Testis (tissue), 3 donors: Measurements from ENCODE around the gene TAMALIN. TPM values are rescaled to one million over a fixed set of nuclear protein-coding genes. Genes with fewer than 3 reads are reported as not detected.

Source experiments
- DNase-seq: peaks from one replicate; pipeline ENCODE4 v3.0.0-alpha.2; 2019
- H3K27ac ChIP-seq, 2 donors: fragments of 200-600 bp; sonication (generic); one replicate each; pipeline ENCODE4 v1.5.1; 2019
- H3K27me3 ChIP-seq: fragments of 200-600 bp; sonication (generic); one replicate; pipeline ENCODE4 v1.5.1; 2019
- H3K36me3 ChIP-seq: fragments of 200-600 bp; sonication (generic); one replicate; pipeline ENCODE4 v1.5.1; 2017; ENCODE audit warnings: low read depth; ENCODE audit errors: missing control alignments
- H3K4me1 ChIP-seq: fragments of 200-600 bp; sonication (generic); one replicate; pipeline ENCODE4 v1.5.1; 2019
- H3K4me3 ChIP-seq, 2 donors: fragments of 200-600 bp; sonication (generic); one replicate each; pipeline ENCODE4 v1.5.1; 2017 to 2019
- H3K9me3 ChIP-seq: fragments of 200-600 bp; sonication (generic); one replicate; pipeline ENCODE4 v1.5.1; 2017
- CTCF ChIP-seq, 3 experiments: fragments of 450-650 bp in 2 of 3; fragments of 200-600 bp in 1 of 3; sonication (generic) in 1 of 3; IDR thresholded peaks; one replicate each; pipeline ENCODE4 v1.5.1; 2016 to 2019; ENCODE audit warnings: antibody characterized with exemption in 3 of 3, mild to moderate bottlenecking in 2 of 3, moderate library complexity in 1 of 3
- POLR2A ChIP-seq: fragments of 450-650 bp; IDR thresholded peaks from one replicate; pipeline ENCODE4 v1.6.1; 2017; ENCODE audit warnings: antibody characterized with exemption, mild to moderate bottlenecking, moderate library complexity
- WGBS, 2 donors: methylation state at CpG; one replicate each; pipeline ENCODE4 v1.1.5; 2018; 5-methylcytosine and 5-hydroxymethylcytosine counted together
- intact Hi-C: fragments of 100-400 bp; cut with DNase I; formaldehyde crosslinking; loops from one replicate; pipeline ENCODE4 v1.15.1; 2023; ENCODE audit warnings: low total_unique reads
- polyA plus RNA-seq: library from polyadenylated mRNA; stranded (reverse); fragments of 350-450 nt; fragmentation: Illumina TruSeq; extraction: RNeasy Lipid Tissue Mini Kit (QIAGEN cat#74804); gene quantifications from one replicate; pipeline ENCODE4 v1.2.3, GENCODE V29; 2014; ENCODE audit warnings: low read depth, low replicate concordance; ENCODE audit not compliant: insufficient read depth
- total RNA-seq, 2 donors: library from RNA; depleted of rRNA; stranded (reverse); fragments of >200 nt; gene quantifications; one replicate each; pipeline ENCODE4 v1.2.3, GENCODE V29; 2016

Gene TAMALIN
- total and polyA plus RNA-seq, 3 donors from 2014 or later, result 7.7 to 10.4 (median 8.9) TPM

DNA sequence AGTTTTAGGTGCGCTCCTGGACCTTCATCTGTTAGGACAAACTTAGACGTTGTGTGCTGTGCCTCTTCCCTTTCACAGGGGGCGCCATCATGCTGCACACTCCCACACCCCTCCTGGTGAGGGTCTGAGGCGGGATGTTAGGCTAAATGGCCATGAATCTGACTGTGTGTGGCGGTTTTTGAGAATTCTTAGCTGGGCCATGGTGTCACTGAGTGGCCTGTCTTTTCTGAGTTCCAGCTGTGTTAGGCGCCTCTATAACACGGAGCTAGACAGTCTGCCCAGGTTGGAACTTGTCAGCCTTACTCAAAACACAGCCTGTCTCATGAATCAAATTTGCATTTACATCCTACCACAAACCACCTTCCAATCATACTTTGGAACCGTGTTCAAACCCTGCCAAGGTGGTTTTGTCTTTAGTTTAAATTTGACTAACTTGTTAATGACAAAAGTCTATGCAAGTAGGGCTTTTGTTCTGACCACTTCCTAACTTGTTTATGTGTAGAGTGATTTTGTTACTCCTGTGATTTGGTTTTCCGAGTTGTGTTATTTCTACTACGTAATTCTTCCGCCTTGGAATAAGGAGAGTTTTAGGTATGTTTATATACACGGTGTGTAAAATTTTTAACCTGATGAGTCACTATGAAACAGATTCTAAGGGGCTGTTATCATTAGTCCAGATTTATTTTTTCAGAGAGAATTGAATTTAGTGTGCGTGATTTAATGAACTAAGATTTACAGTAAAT is 35.7 kb upstream of the TAMALIN start:
- WGBS, 2 donors, result 82 to 88% methylated on average over 13 of the region's 13 CpGs
- Histone ChIP-seq H3K27me3 (no peaks in the 10 kb centered on the region), H3K9me3 (no peaks in the 10 kb centered on the region), H3K36me3 (no peaks in the 10 kb centered on the region), H3K4me1 (peaks cover 9% of the 10 kb centered on the region), H3K4me3 (no peak overlapping the region), H3K27ac (no peak overlapping the region)
- intact Hi-C loops, result no loop called here
- peak in 1 of 3 experiments; percentile 15 for TF ChIP-seq CTCF (IDR thresholded peaks at IDR 0.05)
- no peak for TF ChIP-seq POLR2A
- DNase-seq, result no peak

GRCh38 chr12:51971679-51972421 is 34.9 kb upstream of the TAMALIN start:
- H3K27me3 ChIP-seq, result no peaks in the 10 kb centered on the region
- no peak overlapping the region for H3K4me3 ChIP-seq
- no peaks in the 10 kb centered on the region for H3K9me3 ChIP-seq
- 73 to 83% methylated on average over 4 of the region's 4 CpGs for WGBS, 2 donors
- no peaks in the 10 kb centered on the region for H3K36me3 ChIP-seq
- H3K4me1 ChIP-seq, result peaks cover 9% of the 10 kb centered on the region
- intact Hi-C loops, result no loop called here
- DNase-seq, result no peak
- no peak overlapping the region for H3K27ac ChIP-seq
- TF ChIP-seq POLR2A (no peak), CTCF (IDR thresholded peaks at IDR 0.05) (no peak)

DNA sequence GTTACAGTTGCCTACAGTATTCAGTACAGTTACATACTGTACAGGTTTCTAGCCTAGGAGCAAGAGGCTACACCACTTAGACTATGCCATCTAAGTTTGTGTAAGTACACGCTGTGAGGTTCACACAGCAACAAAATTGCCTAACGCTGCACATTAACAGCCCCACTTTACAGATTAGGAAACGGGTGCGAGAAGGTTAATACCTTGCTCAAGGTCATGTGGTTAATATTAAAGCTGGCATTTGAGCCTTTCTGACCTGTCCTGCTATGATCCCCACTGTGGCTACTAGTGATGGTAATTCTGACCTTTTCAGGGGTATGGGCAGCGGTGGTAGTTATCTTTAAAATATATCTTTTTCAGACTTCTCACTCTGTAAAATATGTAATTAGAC is 34.3 kb upstream of the TAMALIN start:
- intact Hi-C loops, result no loop called here
- Histone ChIP-seq H3K27me3 (no peaks in the 10 kb centered on the region), H3K4me1 (peaks cover 9% of the 10 kb centered on the region), H3K4me3 (no peak overlapping the region), H3K9me3 (no peaks in the 10 kb centered on the region), H3K27ac (no peak overlapping the region), H3K36me3 (no peaks in the 10 kb centered on the region)
- WGBS, 2 donors, result 63 to 70% methylated on average over 5 of the region's 5 CpGs
- TF ChIP-seq CTCF (IDR thresholded peaks at IDR 0.05), result no peak
- no peak for TF ChIP-seq POLR2A
- no peak for DNase-seq

- Histone ChIP-seq H3K27ac (no peak overlapping the region), H3K27me3 (no peaks in the 10 kb centered on the region), H3K9me3 (no peaks in the 10 kb centered on the region), H3K4me1 (peaks cover 9% of the 10 kb centered on the region), H3K36me3 (no peaks in the 10 kb centered on the region), H3K4me3 (no peak overlapping the region)
- DNase-seq, result peak; percentile 48
- intact Hi-C loops, result no loop called here
- no peak for TF ChIP-seq POLR2A
- TF ChIP-seq CTCF (IDR thresholded peaks at IDR 0.05), result no peak
- 57 to 58% methylated on average over 9 of the region's 9 CpGs for WGBS, 2 donors
Measured at GRCh38 chr12:51972849-51973273, 33.9 kb upstream of the TAMALIN start.
